Stimulated activated naive CD4-positive, alpha-beta T cell (primary cell): ENCODE data around the gene MARVELD3.
"Not testable (repeated sequence)": the region's sequence is repeated elsewhere in the genome, so short reads cannot be mapped to it uniquely, and the experiment has no call there.

Source experiments
- DNase-seq, 6 experiments: peaks; one replicate each; lab custom pipeline; 2025; lab: John Stamatoyannopoulos, UW

Gene MARVELD3

GRCh38 chr16:71672125-71672524, 46.1 kb downstream of the MARVELD3 start:
- no peak for DNase-seq

- no peak for DNase-seq
These were observed 47.0 kb downstream of the MARVELD3 start for GRCh38 chr16:71672803-71673581.

GRCh38 chr16:71673582-71673973, 47.6 kb downstream of the MARVELD3 start:
- DNase-seq = no peak

- no peak for DNase-seq
These were observed 48.2 kb downstream of the MARVELD3 start for GRCh38 chr16:71674229-71674628.

- DNase-seq = no peak
These were observed 49.4 kb downstream of the MARVELD3 start for GRCh38 chr16:71675380-71675779.

- no peak for DNase-seq
These were observed 50.3 kb downstream of the MARVELD3 start for GRCh38 chr16:71676236-71676635.

- DNase-seq = no peak
These were observed 55.4 kb downstream of the MARVELD3 start for GRCh38 chr16:71681360-71681759.

GRCh38 chr16:71684280-71684679, 58.3 kb downstream of the MARVELD3 start:
- DNase-seq = not testable (repeated sequence)
